ENCODE measurements around the gene NUP153. TPM values are rescaled to one million over a fixed set of nuclear protein-coding genes. Genes with fewer than 3 reads are reported as not detected.
A peak's percentile ranks its signal among the peaks of the same experiment; 100 is the strongest.

The NUP153 gene
- total RNA-seq, 1 donor from 2014 or later: 23.9 TPM

DNA sequence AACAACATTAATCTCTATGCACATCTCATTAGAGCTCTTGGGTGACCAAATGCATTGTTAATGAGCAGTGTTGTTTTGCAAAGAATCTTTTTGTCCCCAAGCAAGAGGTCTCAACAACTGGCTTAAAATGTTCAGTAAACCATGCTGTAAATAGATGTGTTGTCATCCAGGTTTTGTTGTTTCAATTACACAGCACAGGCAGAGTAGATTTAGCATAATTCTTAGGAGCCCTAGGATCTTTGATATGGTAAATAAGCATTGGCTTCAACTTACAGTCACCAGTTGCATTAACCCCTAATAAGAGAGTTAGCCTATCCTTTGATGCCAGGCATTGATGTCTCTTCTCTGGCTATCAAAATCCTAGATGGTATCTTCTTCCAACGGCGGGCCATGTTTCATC lies 23.3 kb downstream of the NUP153 start:
- TF ChIP-seq, protein P1, sequence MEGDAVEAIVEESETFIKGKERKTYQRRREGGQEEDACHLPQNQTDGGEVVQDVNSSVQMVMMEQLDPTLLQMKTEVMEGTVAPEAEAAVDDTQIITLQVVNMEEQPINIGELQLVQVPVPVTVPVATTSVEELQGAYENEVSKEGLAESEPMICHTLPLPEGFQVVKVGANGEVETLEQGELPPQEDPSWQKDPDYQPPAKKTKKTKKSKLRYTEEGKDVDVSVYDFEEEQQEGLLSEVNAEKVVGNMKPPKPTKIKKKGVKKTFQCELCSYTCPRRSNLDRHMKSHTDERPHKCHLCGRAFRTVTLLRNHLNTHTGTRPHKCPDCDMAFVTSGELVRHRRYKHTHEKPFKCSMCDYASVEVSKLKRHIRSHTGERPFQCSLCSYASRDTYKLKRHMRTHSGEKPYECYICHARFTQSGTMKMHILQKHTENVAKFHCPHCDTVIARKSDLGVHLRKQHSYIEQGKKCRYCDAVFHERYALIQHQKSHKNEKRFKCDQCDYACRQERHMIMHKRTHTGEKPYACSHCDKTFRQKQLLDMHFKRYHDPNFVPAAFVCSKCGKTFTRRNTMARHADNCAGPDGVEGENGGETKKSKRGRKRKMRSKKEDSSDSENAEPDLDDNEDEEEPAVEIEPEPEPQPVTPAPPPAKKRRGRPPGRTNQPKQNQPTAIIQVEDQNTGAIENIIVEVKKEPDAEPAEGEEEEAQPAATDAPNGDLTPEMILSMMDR (IDR thresholded peaks at IDR 0.05): no peak
- no peak overlapping the region for H3K27ac Mint-ChIP-seq (ENCODE audit: unreplicated experiment)
- DNase-seq (ENCODE audit: low spot score): no peak
- no peaks in the 10 kb centered on the region for H3K27me3 Mint-ChIP-seq (ENCODE audit: low read depth)
- H3K36me3 Mint-ChIP-seq (ENCODE audit: low read depth): peaks cover 12% of the 10 kb centered on the region
- H3K4me1 Mint-ChIP-seq (ENCODE audit: low read depth): peaks cover 26% of the 10 kb centered on the region
- no peak overlapping the region for H3K4me3 Mint-ChIP-seq (ENCODE audit: unreplicated experiment)
- H3K9me3 Mint-ChIP-seq (ENCODE audit: low read depth): no peaks in the 10 kb centered on the region

GRCh38 chr6:17679726-17680125 lies 27.0 kb downstream of the NUP153 start:
- TF ChIP-seq, protein P1 (IDR thresholded peaks at IDR 0.05): no peak
- H3K27me3 Mint-ChIP-seq (ENCODE audit: low read depth): no peaks in the 10 kb centered on the region
- no peak overlapping the region for H3K4me3 Mint-ChIP-seq (ENCODE audit: unreplicated experiment)
- H3K9me3 Mint-ChIP-seq (ENCODE audit: low read depth): no peaks in the 10 kb centered on the region
- DNase-seq (ENCODE audit: low spot score): no peak
- peaks cover 10% of the 10 kb centered on the region for H3K4me1 Mint-ChIP-seq (ENCODE audit: low read depth)
- peaks cover 13% of the 10 kb centered on the region for H3K36me3 Mint-ChIP-seq (ENCODE audit: low read depth)
- no peak overlapping the region for H3K27ac Mint-ChIP-seq (ENCODE audit: unreplicated experiment)

DNA sequence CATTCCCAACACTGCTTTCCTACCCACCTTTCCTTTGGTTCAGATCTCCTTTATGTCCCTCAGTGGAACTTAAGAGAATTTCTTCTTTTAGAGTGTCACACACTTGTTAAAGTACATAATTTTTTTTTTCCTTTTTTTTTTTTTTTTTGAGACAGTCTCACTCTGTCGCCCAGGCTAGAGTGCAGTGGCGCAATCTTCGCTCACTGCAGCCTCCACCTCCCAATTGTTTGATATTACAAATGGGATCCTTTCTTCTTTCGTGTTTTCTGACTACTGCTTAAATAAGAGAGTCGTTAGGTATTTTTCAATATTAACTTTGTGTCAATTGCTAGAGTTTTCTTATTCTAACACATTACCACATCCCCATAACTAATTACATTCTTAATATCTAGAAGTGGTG lies 29.1 kb downstream of the NUP153 start:
- no peaks in the 10 kb centered on the region for H3K9me3 Mint-ChIP-seq (ENCODE audit: low read depth)
- H3K36me3 Mint-ChIP-seq (ENCODE audit: low read depth): peaks cover 16% of the 10 kb centered on the region
- DNase-seq (ENCODE audit: low spot score): no peak
- H3K27me3 Mint-ChIP-seq (ENCODE audit: low read depth): no peaks in the 10 kb centered on the region
- no peak overlapping the region for H3K4me3 Mint-ChIP-seq (ENCODE audit: unreplicated experiment)
- TF ChIP-seq, protein P1 (IDR thresholded peaks at IDR 0.05): no peak
- peaks cover 5% of the 10 kb centered on the region for H3K4me1 Mint-ChIP-seq (ENCODE audit: low read depth)
- H3K27ac Mint-ChIP-seq (ENCODE audit: unreplicated experiment): no peak overlapping the region

GRCh38 chr6:17673543-17674254 lies 33.0 kb downstream of the NUP153 start:
- no peak for DNase-seq (ENCODE audit: low spot score)
- no peak overlapping the region for H3K4me3 Mint-ChIP-seq (ENCODE audit: unreplicated experiment)
- no peaks in the 10 kb centered on the region for H3K9me3 Mint-ChIP-seq (ENCODE audit: low read depth)
- peaks cover 33% of the 10 kb centered on the region for H3K36me3 Mint-ChIP-seq (ENCODE audit: low read depth)
- H3K27ac Mint-ChIP-seq (ENCODE audit: unreplicated experiment): no peak overlapping the region
- TF ChIP-seq, protein P1 (IDR thresholded peaks at IDR 0.05): peak; percentile 13
- no peaks in the 10 kb centered on the region for H3K4me1 Mint-ChIP-seq (ENCODE audit: low read depth)
- no peaks in the 10 kb centered on the region for H3K27me3 Mint-ChIP-seq (ENCODE audit: low read depth)

DNA sequence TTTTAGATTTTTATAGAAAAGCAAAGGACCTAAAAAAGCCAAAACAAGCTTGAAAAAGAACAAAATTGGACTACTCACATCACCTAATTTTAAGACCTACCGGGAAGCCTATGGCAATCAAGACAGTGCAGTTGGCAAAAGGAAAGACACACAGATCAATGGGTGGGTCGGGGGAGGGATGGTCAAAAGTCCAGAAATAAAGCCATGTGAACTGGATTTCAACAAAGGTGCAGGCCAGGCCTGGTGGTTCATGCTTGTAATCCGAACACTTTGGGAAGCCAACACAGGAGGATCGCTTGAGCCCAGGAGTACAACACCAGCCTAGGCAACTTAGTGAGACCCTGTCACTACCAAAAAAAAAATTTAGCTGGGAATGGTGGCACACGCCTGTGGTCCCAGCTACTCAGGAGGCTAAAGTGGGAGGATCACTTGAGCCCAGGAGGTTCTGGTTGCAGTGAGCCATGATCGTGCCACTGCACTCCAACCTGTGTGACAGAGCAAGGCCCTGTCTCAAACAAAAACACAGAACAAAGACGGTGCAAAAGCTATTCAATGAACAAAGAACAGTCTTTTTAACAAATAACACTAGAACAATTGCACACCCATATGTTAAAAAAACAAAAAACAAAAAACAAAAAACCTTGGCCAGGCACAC lies 34.5 kb downstream of the NUP153 start:
- H3K27ac Mint-ChIP-seq (ENCODE audit: unreplicated experiment): no peak overlapping the region
- no peak for DNase-seq (ENCODE audit: low spot score)
- no peaks in the 10 kb centered on the region for H3K27me3 Mint-ChIP-seq (ENCODE audit: low read depth)
- H3K4me1 Mint-ChIP-seq (ENCODE audit: low read depth): no peaks in the 10 kb centered on the region
- H3K36me3 Mint-ChIP-seq (ENCODE audit: low read depth): peaks cover 35% of the 10 kb centered on the region
- no peak overlapping the region for H3K4me3 Mint-ChIP-seq (ENCODE audit: unreplicated experiment)
- H3K9me3 Mint-ChIP-seq (ENCODE audit: low read depth): no peaks in the 10 kb centered on the region
- TF ChIP-seq, protein P1 (IDR thresholded peaks at IDR 0.05): no peak
